Muscle layer of duodenum (tissue), 2 donors: ENCODE data around the gene USP28.
"Not testable (repeated sequence)": the region's sequence is repeated elsewhere in the genome, so short reads cannot be mapped to it uniquely, and the experiment has no call there.

Source experiments
- H3K27ac ChIP-seq: one replicate; pipeline ENCODE4 v1.7.0; 2013; ENCODE audit warnings: mild to moderate bottlenecking, low read length
- H3K27me3 ChIP-seq: one replicate; pipeline ENCODE4 v1.7.0; 2013; ENCODE audit warnings: low read depth, mild to moderate bottlenecking, control low read depth, low read length
- H3K36me3 ChIP-seq, 2 donors: one replicate each; pipeline ENCODE4 v1.7.0; 2013; ENCODE audit warnings: low read length in 2 of 2, control low read depth in 1 of 2, mild to moderate bottlenecking in 1 of 2; ENCODE audit not compliant: insufficient read depth in 2 of 2, control insufficient read depth in 1 of 2
- H3K4me1 ChIP-seq, 2 donors: one replicate each; pipeline ENCODE4 v1.7.0; 2013; ENCODE audit warnings: low read length in 2 of 2, mild to moderate bottlenecking in 2 of 2, control low read depth in 1 of 2, moderate library complexity in 1 of 2; ENCODE audit not compliant: insufficient read depth in 2 of 2, control insufficient read depth in 1 of 2
- H3K4me3 ChIP-seq, 2 donors: one replicate each; pipeline ENCODE4 v1.7.0; 2013; ENCODE audit warnings: low read length in 2 of 2, low read depth in 1 of 2, mild to moderate bottlenecking in 1 of 2
- H3K9me3 ChIP-seq, 2 donors: one replicate each; pipeline ENCODE4 v1.7.0; 2013; ENCODE audit warnings: low read length in 2 of 2, control low read depth in 1 of 2, mild to moderate bottlenecking in 1 of 2; ENCODE audit not compliant: control insufficient read depth in 1 of 2
- donor health status: healthy.

USP28 gene

DNA sequence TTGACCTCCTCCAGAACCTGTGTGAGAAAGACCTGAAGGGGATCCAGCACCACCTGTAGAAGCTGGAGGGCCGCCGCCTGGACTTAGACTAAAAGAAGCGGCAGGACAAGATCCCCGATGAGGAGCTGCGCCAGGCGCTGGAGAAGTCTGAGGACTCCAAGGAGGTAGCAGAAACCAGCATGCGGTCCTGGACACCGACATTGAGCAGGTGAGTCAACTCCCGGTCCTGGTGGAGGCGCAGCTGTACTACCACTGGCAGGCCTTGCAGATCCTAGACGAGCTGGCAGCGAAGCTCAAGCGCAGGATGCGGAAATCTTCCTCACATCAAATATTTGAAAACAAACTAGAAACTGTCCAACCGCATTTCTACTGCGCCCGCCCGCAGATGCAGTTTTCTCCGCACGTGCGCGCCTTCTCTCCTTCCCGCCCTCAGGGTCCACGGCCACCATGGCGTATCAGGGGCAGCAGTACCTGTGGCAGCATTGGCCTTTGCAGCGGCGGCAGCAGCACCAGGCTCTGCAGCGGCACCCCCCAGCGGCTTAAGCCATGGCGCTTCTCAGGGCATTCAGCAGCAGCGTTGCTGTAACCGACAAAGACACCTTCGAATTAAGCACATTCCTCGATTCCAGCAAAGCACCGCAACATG lies 85.6 kb downstream of the USP28 start:
- Histone ChIP-seq H3K9me3 (no peaks in the 10 kb centered on the region), H3K36me3 (no peaks in the 10 kb centered on the region), H3K4me1 (no peaks in the 10 kb centered on the region), H3K27ac (no peak overlapping the region), H3K27me3 (no peaks in the 10 kb centered on the region), H3K4me3 (no peak overlapping the region)

DNA sequence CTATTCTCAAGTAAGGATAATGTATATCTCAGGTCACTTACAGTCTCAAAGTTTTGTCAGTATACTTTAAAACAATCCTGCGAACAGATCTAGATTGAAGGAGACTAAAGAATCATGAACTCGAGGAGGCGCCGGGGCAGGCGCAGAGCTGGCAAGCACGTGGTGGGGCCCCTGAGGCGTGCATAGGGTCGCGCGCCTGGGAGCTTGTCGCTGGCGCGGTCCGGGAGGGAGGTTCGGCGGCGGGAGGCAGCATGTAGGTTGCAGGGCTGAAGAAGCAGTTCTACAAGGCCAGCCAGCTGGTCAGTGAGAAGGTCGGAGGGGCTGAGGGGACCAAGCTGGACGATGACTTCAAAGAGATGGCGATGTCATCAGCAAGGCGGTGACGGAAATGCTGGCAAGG lies 86.4 kb downstream of the USP28 start:
- not testable (repeated sequence) for H3K4me1 ChIP-seq, H3K27ac ChIP-seq, H3K27me3 ChIP-seq, H3K4me3 ChIP-seq, H3K36me3 ChIP-seq, H3K9me3 ChIP-seq

DNA sequence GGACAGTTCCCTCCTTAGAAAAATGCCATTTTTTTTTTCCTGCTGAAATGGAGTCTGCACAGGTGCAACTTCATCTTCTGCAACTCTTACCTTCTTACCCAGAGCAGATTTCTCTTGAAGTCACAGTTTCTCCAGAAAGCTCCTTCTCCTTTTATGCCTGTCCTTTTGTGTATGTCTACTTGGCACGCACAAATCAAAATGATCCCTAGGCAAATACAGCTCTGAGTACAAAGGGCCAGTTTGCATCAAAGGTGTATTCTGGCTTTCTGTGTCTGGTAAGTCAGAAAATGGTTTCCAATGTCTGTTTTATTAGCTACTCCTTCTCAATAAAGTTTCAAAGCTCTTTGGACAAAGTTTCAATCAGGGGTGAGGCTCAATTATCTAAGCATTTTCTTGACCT lies 93.2 kb downstream of the USP28 start:
- Histone ChIP-seq H3K27me3 (no peaks in the 10 kb centered on the region), H3K9me3 (no peaks in the 10 kb centered on the region), H3K4me1 (peaks cover 0 to 7% of the 10 kb centered on the region in 2 donors), H3K27ac (no peak overlapping the region), H3K36me3 (no peaks in the 10 kb centered on the region), H3K4me3 (no peak overlapping the region)

DNA sequence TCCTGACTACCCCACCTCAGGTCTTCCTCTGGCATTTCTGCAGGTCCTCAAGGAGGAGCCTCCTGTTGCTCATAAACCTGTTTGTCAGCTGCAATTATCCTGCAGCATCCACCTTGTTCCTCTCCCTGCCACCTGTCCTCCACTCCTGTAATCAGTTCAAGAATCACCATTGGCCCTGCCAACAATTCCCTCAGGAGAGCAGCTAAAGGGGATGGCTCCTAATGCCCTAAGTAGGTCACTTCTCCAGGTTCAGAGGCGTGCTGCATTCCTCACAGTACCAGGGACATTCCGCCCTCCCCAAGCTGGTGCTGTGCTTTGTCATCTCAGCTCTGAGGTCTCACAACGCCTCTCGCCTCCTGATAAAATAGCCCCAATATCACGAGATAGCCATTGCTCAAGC lies 93.7 kb downstream of the USP28 start:
- no peak overlapping the region for H3K4me3 ChIP-seq
- H3K4me1 ChIP-seq, result peaks cover 0 to 7% of the 10 kb centered on the region in 2 donors
- H3K27me3 ChIP-seq, result no peaks in the 10 kb centered on the region
- no peaks in the 10 kb centered on the region for H3K9me3 ChIP-seq
- no peaks in the 10 kb centered on the region for H3K36me3 ChIP-seq
- no peak overlapping the region for H3K27ac ChIP-seq

DNA sequence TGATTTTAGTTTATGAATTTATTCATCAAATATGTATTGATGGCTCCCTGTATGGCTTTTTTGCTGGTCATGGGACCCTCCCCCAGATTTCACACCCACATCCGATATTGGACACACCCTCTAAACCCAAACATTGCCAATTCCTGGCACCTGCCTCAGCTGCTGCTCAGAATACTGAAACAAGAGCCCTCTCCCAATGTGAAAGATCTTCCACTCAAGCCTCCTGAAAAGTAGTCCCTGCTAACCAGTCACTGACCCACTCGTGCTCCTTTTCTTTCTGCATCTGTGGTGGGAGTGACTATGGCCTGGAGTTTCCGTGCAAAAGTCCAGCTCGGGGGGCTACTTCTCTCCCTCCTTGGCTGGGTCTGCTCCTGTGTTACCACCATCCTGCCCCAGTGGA lies 95.9 kb downstream of the USP28 start, which contains the start of gene CLDN25:
TSS of gene CLDN25 (plus strand) at position 301 of the 400 bp plus-strand sequence. CDS start at position 301, 0 bp downstream.
- Histone ChIP-seq H3K9me3 (no peaks in the 10 kb centered on the region), H3K27me3 (no peaks in the 10 kb centered on the region), H3K4me3 (no peak within 1 kb of the TSS), H3K36me3 (no peaks in the 10 kb centered on the region), H3K27ac (no peak within 1 kb of the TSS), H3K4me1 (peaks cover 0 to 7% of the 10 kb centered on the region in 2 donors)

DNA sequence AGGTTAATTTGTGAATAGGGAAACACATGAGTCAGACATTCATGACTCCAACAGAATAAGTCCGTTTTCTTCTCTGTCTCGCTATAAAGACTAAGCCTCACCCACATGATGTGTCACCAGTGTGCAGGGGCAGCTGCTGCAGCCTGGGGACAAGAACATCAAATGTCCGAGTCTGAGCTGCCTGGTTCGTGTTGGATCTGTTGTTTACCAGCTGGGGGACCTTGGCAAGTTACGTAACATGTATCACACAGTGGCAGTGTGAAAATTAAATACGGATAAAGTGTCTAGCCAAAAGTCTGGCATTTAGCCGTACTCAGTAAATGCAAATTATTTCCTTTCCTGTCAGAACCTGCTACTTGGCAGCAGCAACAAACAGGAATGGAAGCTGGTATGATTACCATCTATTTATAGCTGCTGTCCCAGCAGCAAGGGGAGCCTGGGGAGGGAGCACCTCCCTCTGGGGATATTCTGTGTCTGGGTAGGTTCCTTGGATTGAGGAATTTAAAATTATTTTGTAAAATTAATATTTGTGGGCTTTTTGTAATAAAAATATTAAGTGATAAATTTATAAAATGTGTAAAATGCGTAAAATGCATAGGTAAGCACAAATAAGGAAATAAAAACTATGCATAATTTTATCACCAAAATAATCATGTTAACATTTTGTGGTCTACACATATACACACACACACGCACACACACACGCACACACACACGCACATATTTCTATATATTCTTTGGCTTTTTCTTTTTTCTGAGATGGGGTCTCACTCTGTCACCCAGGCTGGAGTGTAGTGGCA lies 97.1 kb downstream of the USP28 start:
- Histone ChIP-seq H3K4me1 (peaks cover 0 to 7% of the 10 kb centered on the region in 2 donors), H3K27me3 (no peaks in the 10 kb centered on the region), H3K27ac (no peak overlapping the region), H3K4me3 (no peak overlapping the region), H3K36me3 (no peaks in the 10 kb centered on the region), H3K9me3 (no peaks in the 10 kb centered on the region)

DNA sequence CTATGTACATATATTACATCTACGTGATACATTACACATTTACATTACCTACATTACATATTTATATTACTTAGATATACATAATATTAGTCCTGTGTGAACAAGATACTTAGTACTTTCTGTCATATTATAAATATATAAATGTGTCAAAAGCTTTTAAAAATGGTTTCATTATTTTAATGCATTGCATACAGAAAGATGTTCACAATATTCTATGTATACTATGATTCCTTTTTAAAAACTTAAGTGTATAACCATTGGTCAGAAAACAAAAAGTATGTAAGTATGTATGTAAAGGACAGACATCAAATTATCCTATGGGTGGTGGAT lies 101.2 kb downstream of the USP28 start:
- H3K27me3 ChIP-seq, result no peaks in the 10 kb centered on the region
- peaks cover 0 to 16% of the 10 kb centered on the region in 2 donors for H3K4me1 ChIP-seq
- no peaks in the 10 kb centered on the region for H3K36me3 ChIP-seq
- H3K27ac ChIP-seq, result peak overlapping the region; percentile 90
- H3K4me3 ChIP-seq, result peak overlapping the region; percentile 91 to 96
- H3K9me3 ChIP-seq, result no peaks in the 10 kb centered on the region

DNA sequence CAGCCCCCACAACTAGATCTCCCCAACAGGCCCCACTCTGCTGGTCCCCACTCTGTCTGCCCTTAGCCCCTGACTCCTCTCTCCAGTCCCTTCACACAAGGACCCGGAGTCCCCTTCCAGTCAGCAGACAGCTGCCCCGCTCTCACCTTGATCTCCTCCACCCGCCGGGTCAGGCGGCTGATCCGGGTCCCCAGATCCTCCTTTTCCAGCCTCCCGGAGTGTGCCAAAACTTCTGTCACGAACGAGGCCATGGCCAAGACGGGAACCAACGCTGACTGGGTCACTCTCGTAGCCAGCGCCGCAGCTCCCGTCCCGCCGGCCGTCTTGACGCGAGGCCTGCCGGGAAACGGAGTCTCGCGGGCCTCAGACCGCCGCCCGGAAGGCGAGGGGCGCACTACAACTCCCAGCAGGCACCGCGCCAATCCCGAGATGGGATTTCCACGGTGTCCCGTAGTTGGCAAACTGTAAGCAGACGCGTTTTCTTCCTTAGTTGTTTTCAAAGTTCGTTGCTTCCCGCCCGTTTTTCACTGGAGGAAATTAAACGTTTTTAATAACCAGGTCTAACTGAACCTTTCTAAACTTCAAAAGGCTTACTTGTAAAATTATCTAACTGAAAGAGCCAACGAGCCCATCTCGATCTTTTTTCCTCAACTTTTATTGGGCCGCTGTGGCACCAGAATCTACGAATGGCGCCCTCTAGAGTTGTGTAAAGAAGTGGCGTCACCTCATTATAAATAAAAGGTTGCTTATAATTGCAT lies 101.8 kb downstream of the USP28 start, which contains the start of gene ZW10:
TSS of gene ZW10 (minus strand) at position 277 of the 758 bp plus-strand sequence. CDS start at position 251, 26 bp downstream.
- Histone ChIP-seq H3K27ac (peak within 1 kb of the TSS; percentile 90), H3K4me1 (peaks cover 0 to 11% of the 10 kb centered on the region in 2 donors), H3K27me3 (no peaks in the 10 kb centered on the region), H3K4me3 (peak within 1 kb of the TSS; percentile 91 to 96), H3K9me3 (no peaks in the 10 kb centered on the region), H3K36me3 (peaks cover 0 to 4% of the 10 kb centered on the region in 2 donors)

DNA sequence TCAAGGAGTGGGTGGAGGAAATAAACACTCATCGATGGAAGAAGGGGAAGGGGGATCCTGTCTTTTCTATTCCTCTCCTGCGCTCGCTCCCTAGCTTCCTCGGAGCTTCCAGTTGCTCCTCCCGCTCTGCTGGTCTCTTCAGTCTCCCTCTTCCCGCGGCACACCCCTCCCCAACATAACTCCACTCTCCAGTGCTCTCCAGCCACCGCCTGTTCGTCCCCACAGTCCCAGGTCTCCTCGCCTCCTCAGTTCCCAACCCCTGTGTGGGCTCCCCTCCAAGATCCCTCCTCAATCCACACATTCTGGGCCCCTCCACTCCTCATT lies 102.3 kb downstream of the USP28 start:
- peaks cover 0 to 9% of the 10 kb centered on the region in 2 donors for H3K36me3 ChIP-seq
- peak overlapping the region; percentile 88 for H3K27ac ChIP-seq
- peak overlapping the region; percentile 91 to 96 for H3K4me3 ChIP-seq
- H3K27me3 ChIP-seq, result no peaks in the 10 kb centered on the region
- H3K4me1 ChIP-seq, result peaks cover 0 to 9% of the 10 kb centered on the region in 2 donors
- H3K9me3 ChIP-seq, result no peaks in the 10 kb centered on the region

DNA sequence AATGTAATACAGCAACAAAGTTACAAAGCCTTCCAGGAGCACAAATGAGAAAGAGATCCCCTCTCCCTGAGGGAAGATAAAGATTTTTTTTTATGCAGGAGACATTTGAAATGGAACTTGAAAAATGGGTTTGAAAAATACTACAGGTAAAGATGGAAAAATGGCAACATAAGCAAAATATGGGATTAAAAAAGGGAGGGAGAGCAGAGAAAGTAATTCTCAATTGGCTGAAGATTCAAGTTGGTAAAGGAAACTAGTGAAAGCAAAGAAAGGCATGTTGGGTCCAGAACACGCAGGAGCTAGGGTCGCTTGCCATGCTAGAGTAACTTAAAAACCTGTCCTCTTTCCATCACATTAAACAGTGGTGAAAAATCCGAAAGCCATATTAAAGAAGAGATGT lies 103.4 kb downstream of the USP28 start:
- Histone ChIP-seq H3K4me3 (peak overlapping the region in 1 of 2 donors; percentile 91), H3K9me3 (no peaks in the 10 kb centered on the region), H3K4me1 (peaks cover 0 to 9% of the 10 kb centered on the region in 2 donors), H3K27me3 (no peaks in the 10 kb centered on the region), H3K36me3 (peaks cover 7 to 18% of the 10 kb centered on the region in 2 donors), H3K27ac (no peak overlapping the region)

DNA sequence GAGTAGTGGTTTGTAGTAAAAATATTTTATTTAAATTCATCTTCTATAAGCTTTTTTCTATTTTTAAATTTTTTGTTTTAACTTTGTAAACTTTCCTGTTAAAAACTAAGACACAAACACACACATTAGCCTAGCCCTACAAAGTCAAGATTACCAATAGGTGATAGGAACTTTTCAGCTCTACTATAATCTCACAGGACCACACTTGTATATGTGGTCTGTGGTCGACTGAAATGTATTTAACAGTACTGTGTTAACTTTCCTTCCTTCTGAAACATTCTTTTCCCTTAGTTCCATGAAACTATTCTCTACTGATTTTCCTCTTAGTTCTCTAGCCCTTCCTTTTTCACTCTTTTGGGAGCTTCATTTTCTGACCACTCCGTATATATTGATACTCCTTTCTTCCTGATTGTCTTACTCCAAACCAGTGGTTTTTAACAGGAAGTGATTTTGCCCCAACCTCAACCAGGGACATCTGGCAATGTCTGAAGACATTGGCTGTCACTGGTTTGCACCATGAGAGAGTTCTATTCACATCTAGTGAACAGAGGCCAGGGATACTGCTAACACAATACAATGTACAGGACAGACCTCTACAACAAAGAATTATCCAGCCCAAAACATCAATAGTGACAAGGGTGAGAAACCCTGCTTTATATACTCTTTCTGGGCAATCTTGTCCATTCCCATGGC lies 110.7 kb downstream of the USP28 start:
- H3K27ac ChIP-seq, result no peak overlapping the region
- no peak overlapping the region for H3K4me3 ChIP-seq
- H3K4me1 ChIP-seq, result no peaks in the 10 kb centered on the region
- no peaks in the 10 kb centered on the region for H3K27me3 ChIP-seq
- H3K9me3 ChIP-seq, result no peaks in the 10 kb centered on the region
- H3K36me3 ChIP-seq, result peaks cover 13 to 24% of the 10 kb centered on the region in 2 donors
